ENCODE data around the gene WDR45.

The WDR45 gene

GRCh38 chrX:49043220-49043986 lies 36.3 kb downstream of the WDR45 start, which contains the start of gene TFE3:
Gene TFE3 (minus strand): TSS chrX:49043357. CDS start chrX:49043226, 131 bp downstream.
- peak; percentile 79 to 94 for DNase-seq (ENCODE audit: low read depth in 1 of 2, low spot score in 1 of 2)

DNA sequence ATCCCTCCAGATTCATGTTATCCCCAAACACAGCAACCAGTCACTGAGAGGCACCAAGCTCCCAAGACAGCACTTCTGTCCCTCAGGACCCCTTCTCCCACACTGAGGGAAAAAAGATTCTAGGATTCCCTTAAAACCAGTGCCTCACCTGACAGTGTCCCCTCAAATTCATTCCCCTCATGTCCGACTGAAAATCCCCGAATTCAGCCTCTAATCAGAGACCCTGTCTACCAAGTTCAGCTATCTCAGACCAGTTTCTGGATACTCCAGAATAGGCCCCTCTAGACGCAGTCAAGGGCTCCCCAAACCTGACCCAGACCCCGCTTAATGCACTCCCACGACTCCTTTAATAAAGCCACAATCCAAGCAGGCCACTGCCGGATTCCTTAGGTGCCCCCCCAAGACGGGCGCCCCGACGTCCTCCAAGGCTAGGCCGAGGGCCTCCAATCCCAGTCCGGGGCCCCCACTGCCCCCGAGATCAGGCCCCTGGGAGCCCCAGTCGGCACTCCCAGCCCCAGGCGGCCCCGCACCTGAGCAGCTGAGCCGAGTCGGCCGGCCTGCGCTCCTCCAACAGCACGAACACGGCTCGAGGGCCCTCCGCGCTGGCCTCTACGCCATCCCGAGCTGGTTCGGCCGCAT lies 37.0 kb downstream of the WDR45 start:
- DNase-seq (ENCODE audit: low read depth in 1 of 2, low spot score in 1 of 2): no peak

DNA sequence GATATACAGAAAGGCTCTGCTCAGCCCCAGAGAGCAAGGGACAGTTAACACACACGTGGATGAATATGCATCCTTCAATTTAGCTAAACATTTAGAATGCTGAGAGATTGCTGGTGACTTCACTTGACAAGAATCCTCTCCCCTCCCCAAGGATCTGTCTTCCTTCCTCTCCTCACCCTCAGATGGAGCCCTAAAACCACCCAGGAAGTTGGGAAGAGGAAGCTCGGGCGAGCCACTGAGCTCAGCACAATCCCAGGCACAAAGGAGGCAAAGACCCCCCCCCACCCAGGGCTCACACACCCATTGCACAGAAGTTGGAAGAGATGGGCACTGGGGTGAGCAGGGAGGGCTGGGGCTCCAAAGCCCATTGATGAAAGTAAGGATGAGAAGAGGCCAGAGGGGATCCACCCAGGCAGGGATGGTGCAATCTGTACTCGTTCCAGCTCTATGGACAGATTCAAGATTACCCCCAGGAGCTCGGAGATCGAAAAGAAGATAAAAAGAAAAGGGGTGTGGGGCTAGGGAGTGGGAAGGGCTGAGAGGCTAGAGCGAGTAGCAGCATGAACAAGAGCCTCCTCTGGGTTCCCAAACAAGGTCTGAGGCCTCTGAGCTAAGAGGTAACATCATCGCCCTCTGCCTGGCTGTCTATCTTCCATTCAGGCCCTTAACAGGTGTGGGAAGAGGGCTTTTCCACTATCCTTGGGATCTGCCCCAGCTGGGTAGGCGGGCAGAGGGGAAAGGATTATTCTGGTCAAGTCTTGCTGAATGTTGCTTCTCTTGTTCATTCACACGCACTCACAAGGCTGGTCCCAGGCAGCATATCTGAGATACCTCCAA lies 37.7 kb downstream of the WDR45 start:
- peak in 1 of 2 donors; percentile 3 for DNase-seq (ENCODE audit: low read depth in 1 of 2, low spot score in 1 of 2)

- DNase-seq (ENCODE audit: low read depth in 1 of 2, low spot score in 1 of 2): no peak
Measured at GRCh38 chrX:49040376-49040955, 39.2 kb downstream of the WDR45 start.

- peak; percentile 9 to 29 for DNase-seq (ENCODE audit: low read depth in 1 of 2, low spot score in 1 of 2)
Measured at GRCh38 chrX:49039598-49040375, 39.9 kb downstream of the WDR45 start.

- DNase-seq (ENCODE audit: low read depth in 1 of 2, low spot score in 1 of 2): no peak
Measured at GRCh38 chrX:49037883-49038475, 41.7 kb downstream of the WDR45 start.

GRCh38 chrX:49030283-49030682 lies 49.4 kb downstream of the WDR45 start:
- no peak for DNase-seq (ENCODE audit: low read depth in 1 of 2, low spot score in 1 of 2)

- DNase-seq (ENCODE audit: low read depth in 1 of 2, low spot score in 1 of 2): no peak
Measured at GRCh38 chrX:49029876-49030275, 49.8 kb downstream of the WDR45 start.

Measured in activated CD4-positive, alpha-beta T cell treated with anti-CD3 and anti-CD28 coated beads, Interleukin-2, amount 50 U/mL, for 24 hours (primary cell).